AG04450 (cell line): Measurements from ENCODE around the gene FOXN1. TPM values are rescaled to one million over a fixed set of nuclear protein-coding genes. Genes with fewer than 3 reads are reported as not detected.

ENCODE experiments used
- CTCF ChIA-PET: fragments of 300-600, 350-600 bp; formaldehyde crosslinking; extraction: SDS; loops from one replicate; lab custom pipeline; 2022; ENCODE audit warnings: antibody characterized with exemption, inconsistent platforms; lab: Charles Lee
- POLR2A ChIA-PET: fragments of 350-600 bp; formaldehyde crosslinking; extraction: SDS; loops from one replicate; lab custom pipeline; 2021; ENCODE audit warnings: antibody characterized with exemption, inconsistent platforms; lab: Yijun Ruan, JAX
- DNase-seq: peaks from one replicate; pipeline ENCODE4 v3.0.0-alpha.2; 2011; ENCODE audit warnings: low read depth, low spot score
- H3K27ac ChIP-seq: one replicate; pipeline ENCODE4 v1.5.1; 2012; ENCODE audit warnings: low read depth, low read length, control low read depth
- H3K27me3 ChIP-seq: one replicate; pipeline ENCODE4 v1.6.0; 2012; ENCODE audit warnings: low read length; ENCODE audit not compliant: control insufficient read depth, insufficient read depth
- H3K4me3 ChIP-seq: 2 replicates; pipeline ENCODE4 v1.5.1; 2011; ENCODE audit warnings: mild to moderate bottlenecking, low read depth, low read length, control low read depth
- H3K9me3 ChIP-seq: 2 replicates; pipeline ENCODE4 v1.5.1; 2012; ENCODE audit warnings: low read length; ENCODE audit not compliant: control insufficient read depth, insufficient read depth
- CTCF ChIP-seq: IDR thresholded peaks from 2 replicates; pipeline ENCODE4 v1.5.1; 2011; ENCODE audit warnings: low read depth, low read length, control low read depth, inconsistent platforms
- polyA plus RNA-seq: library from polyadenylated mRNA; depleted of rRNA; stranded (reverse); fragments of >200 nt; gene quantifications from 2 replicates; pipeline ENCODE4 v1.2.3, GENCODE V29; 2011

Gene FOXN1
- polyA plus RNA-seq, 1 experiment: not detected

DNA sequence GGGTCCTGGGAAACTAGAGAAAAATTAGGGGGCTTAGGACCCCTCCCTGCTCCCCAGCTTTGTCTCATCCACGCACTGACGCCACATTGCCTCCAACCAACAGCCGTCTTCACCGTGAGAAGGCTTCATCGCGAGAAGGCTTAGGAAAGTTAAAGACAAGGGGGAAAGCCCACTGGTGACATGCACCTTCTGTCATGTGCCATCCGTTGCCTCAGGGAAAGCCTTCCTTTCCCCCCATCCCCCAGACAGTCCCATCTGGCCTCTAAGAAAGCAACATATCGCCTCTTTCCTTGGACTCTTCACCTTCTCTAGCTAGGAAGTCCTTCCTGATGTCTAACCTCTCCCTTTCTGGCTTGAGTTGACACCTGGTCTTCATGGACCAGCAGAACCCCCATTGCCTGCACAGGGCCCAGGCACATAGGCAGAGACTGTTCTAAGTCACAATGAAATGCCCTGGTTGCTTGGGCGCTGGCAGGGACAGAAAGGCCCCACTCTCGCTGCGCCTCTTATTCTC is 2.1 kb downstream of the FOXN1 start:
- no peak overlapping the region for H3K4me3 ChIP-seq
- ChIA-PET CTCF (interaction anchor here (0.7 kb wide), 1 partner anchor 33 kb away, joined by 3 read pairs; no protein-coding TSS in a partner anchor), POLR2A (no interaction called here)
- no peak for TF ChIP-seq CTCF
- no peaks in the 10 kb centered on the region for H3K9me3 ChIP-seq
- peaks cover 80% of the 10 kb centered on the region for H3K27me3 ChIP-seq
- H3K27ac ChIP-seq: no peak overlapping the region
- DNase-seq: no peak

GRCh38 chr17:28509789-28510188 is 3.6 kb downstream of the FOXN1 start:
- peaks cover 79% of the 10 kb centered on the region for H3K27me3 ChIP-seq
- H3K27ac ChIP-seq: no peak overlapping the region
- no peaks in the 10 kb centered on the region for H3K9me3 ChIP-seq
- no peak overlapping the region for H3K4me3 ChIP-seq
- CTCF ChIA-PET: no interaction called here
- POLR2A ChIA-PET: no interaction called here
- TF ChIP-seq CTCF: no peak
- DNase-seq: no peak

- CTCF ChIA-PET: no interaction called here
- no peak for TF ChIP-seq CTCF
- Histone ChIP-seq H3K4me3 (no peak overlapping the region), H3K27me3 (peaks cover 59% of the 10 kb centered on the region), H3K9me3 (no peaks in the 10 kb centered on the region), H3K27ac (no peak overlapping the region)
- POLR2A ChIA-PET: no interaction called here
- DNase-seq: no peak
Measured at GRCh38 chr17:28511858-28512461, 5.8 kb downstream of the FOXN1 start.

- ChIA-PET POLR2A (no interaction called here), CTCF (no interaction called here)
- no peak overlapping the region for H3K4me3 ChIP-seq
Measured at GRCh38 chr17:28513476-28513875, 7.3 kb downstream of the FOXN1 start.

More at GRCh38 chr17:28513476-28513875, 7.3 kb downstream of the FOXN1 start:
- Histone ChIP-seq H3K27ac (no peak overlapping the region), H3K27me3 (peaks cover 48% of the 10 kb centered on the region), H3K9me3 (no peaks in the 10 kb centered on the region)
- no peak for TF ChIP-seq CTCF
- DNase-seq: no peak
